NB4 (cell line): Measurements from ENCODE around the gene PPP1R2B.
A peak's percentile ranks its signal among the peaks of the same experiment; 100 is the strongest.

Experiments used
- DNase-seq: peaks from one replicate; pipeline ENCODE4 v3.0.0; 2010; ENCODE audit warnings: low read depth
- H3K4me3 ChIP-seq: one replicate; pipeline ENCODE4 v1.5.1; 2011; ENCODE audit warnings: mild to moderate bottlenecking, low read depth, low read length, moderate library complexity
- CTCF ChIP-seq: IDR thresholded peaks from one replicate; pipeline ENCODE4 v1.5.1; 2012; ENCODE audit warnings: low read depth, low read length
- MAX ChIP-seq: IDR thresholded peaks from 2 replicates; pipeline ENCODE4 v1.6.1; 2011; ENCODE audit warnings: low read depth, low read length
- MYC ChIP-seq: IDR thresholded peaks from 2 replicates; pipeline ENCODE4 v1.6.1; 2011; ENCODE audit warnings: low read depth, low read length
- POLR2A ChIP-seq: IDR thresholded peaks from 2 replicates; pipeline ENCODE4 v1.6.1; 2011; ENCODE audit warnings: mild to moderate bottlenecking; ENCODE audit not compliant: insufficient read length; ENCODE audit errors: extremely low read depth

PPP1R2B gene

GRCh38 chr5:156826150-156826549, 23.9 kb upstream of the PPP1R2B start:
- no peak for TF ChIP-seq POLR2A
- TF ChIP-seq MYC: no peak
- no peak for TF ChIP-seq CTCF
- no peak for TF ChIP-seq MAX
- DNase-seq: peak; percentile 6
- no peak overlapping the region for H3K4me3 ChIP-seq

GRCh38 chr5:156834916-156835315, 15.2 kb upstream of the PPP1R2B start:
- no peak overlapping the region for H3K4me3 ChIP-seq
- TF ChIP-seq MYC (no peak), POLR2A (no peak), CTCF (no peak), MAX (no peak)

GRCh38 chr5:156835905-156836304, 14.2 kb upstream of the PPP1R2B start:
- peak; percentile 4 for DNase-seq
- no peak for TF ChIP-seq MYC
- no peak for TF ChIP-seq CTCF
- TF ChIP-seq POLR2A: no peak
- no peak for TF ChIP-seq MAX
- H3K4me3 ChIP-seq: no peak overlapping the region

More at GRCh38 chr5:156834916-156835315, 15.2 kb upstream of the PPP1R2B start:
- DNase-seq: no peak

GRCh38 chr5:156836846-156837245, 13.2 kb upstream of the PPP1R2B start:
- H3K4me3 ChIP-seq: no peak overlapping the region
- no peak for DNase-seq
- TF ChIP-seq MAX (no peak), POLR2A (no peak), MYC (no peak), CTCF (no peak)

- TF ChIP-seq MYC: no peak
- no peak for TF ChIP-seq MAX
- no peak for TF ChIP-seq POLR2A
- TF ChIP-seq CTCF: no peak
- no peak overlapping the region for H3K4me3 ChIP-seq
- no peak for DNase-seq
Measured at GRCh38 chr5:156838961-156839360, 11.1 kb upstream of the PPP1R2B start.

GRCh38 chr5:156841737-156842136, 8.4 kb upstream of the PPP1R2B start:
- TF ChIP-seq MAX: no peak
- no peak for TF ChIP-seq CTCF
- no peak for TF ChIP-seq MYC
- no peak for TF ChIP-seq POLR2A
- no peak for DNase-seq
- H3K4me3 ChIP-seq: no peak overlapping the region
